ENCODE measurements around the gene CD58. TPM values are rescaled to one million over a fixed set of nuclear protein-coding genes. Genes with fewer than 3 reads are reported as not detected.

Gene CD58
- total and polyA plus RNA-seq, 12 donors = 17.2 to 44.3 (median 28.9) TPM

GRCh38 chr1:116481934-116482333 is 88.9 kb downstream of the CD58 start:
- ATAC-seq (no peak), DNase-seq (no peak)
- Histone ChIP-seq H3K27me3 (no peaks in the 10 kb centered on the region), H3K27ac (no peak overlapping the region), H3K36me3 (no peaks in the 10 kb centered on the region), H3K4me3 (no peak overlapping the region), H3K4me1 (peaks cover 12 to 44% (median 31%) of the 10 kb centered on the region in 9 donors), H3K9me3 (no peaks in the 10 kb centered on the region)
- intact Hi-C loops (cut with DNase I) = loop anchor here in 5 of 10 donors (5.0 to 10.0 kb wide), 7 partner anchors 57 to 247 kb away; no protein-coding TSS in a partner anchor
- TF ChIP-seq CTCF (IDR thresholded peaks at IDR 0.05) = no peak
- 89 to 92% methylated on average over 3 of the region's 3 CpGs for WGBS, 2 donors

GRCh38 chr1:116478621-116479020 is 92.2 kb downstream of the CD58 start:
- Histone ChIP-seq H3K4me1 (peaks cover 6 to 51% (median 37%) of the 10 kb centered on the region in 9 donors), H3K4me3 (no peak overlapping the region), H3K9me3 (no peaks in the 10 kb centered on the region), H3K27ac (peak overlapping the region in 4 of 10 donors; percentile 86 to 94 (median 90)), H3K36me3 (no peaks in the 10 kb centered on the region), H3K27me3 (no peaks in the 10 kb centered on the region)
- 94 to 95% methylated on average over 6 of the region's 6 CpGs for WGBS, 2 donors
- DNase-seq (no peak), ATAC-seq (no peak)
- no peak for TF ChIP-seq CTCF (IDR thresholded peaks at IDR 0.05)
- intact Hi-C loops (cut with DNase I) = loop anchor here in 4 of 10 donors (5.0 kb wide), 3 partner anchors 46 to 106 kb away; partner anchors contain the start of gene ATP1A1 (in 1 of the 4)

- Histone ChIP-seq H3K9me3 (no peaks in the 10 kb centered on the region), H3K27me3 (no peaks in the 10 kb centered on the region), H3K27ac (peak overlapping the region; percentile 32 to 94 (median 90)), H3K4me1 (peaks cover 6 to 40% (median 32%) of the 10 kb centered on the region in 9 donors), H3K4me3 (no peak overlapping the region), H3K36me3 (no peaks in the 10 kb centered on the region)
- intact Hi-C loops (cut with DNase I) = loop anchor here in 5 of 10 donors (2.0 to 5.0 kb wide), 5 partner anchors 21 to 105 kb away; partner anchors contain the start of gene ATP1A1 (in 1 of the 5)
- TF ChIP-seq CTCF (IDR thresholded peaks at IDR 0.05) = peak in 3 of 9 donors; percentile 21 to 30 (median 22)
- DNase-seq = no peak
- 13 to 36% methylated on average over 3 of the region's 3 CpGs for WGBS, 2 donors
- ATAC-seq = peak; percentile 5 to 60 (median 43)
Measured at GRCh38 chr1:116477429-116477828, 93.4 kb downstream of the CD58 start.

GRCh38 chr1:116476321-116476720 is 94.5 kb downstream of the CD58 start:
- no peak for TF ChIP-seq CTCF (IDR thresholded peaks at IDR 0.05)
- DNase-seq (no peak), ATAC-seq (peak; percentile 39 to 89 (median 78))
- no peaks in the 10 kb centered on the region for H3K27me3 ChIP-seq
- no peak overlapping the region for H3K4me3 ChIP-seq
- H3K9me3 ChIP-seq = no peaks in the 10 kb centered on the region
- intact Hi-C loops (cut with DNase I) = loop anchor here in 5 of 10 donors (1.0 to 5.0 kb wide), 6 partner anchors 20 to 104 kb away; partner anchors contain the start of gene ATP1A1 (in 1 of the 5)
- H3K36me3 ChIP-seq = no peaks in the 10 kb centered on the region
- 52 to 67% methylated on average over 3 of the region's 3 CpGs for WGBS, 2 donors
- H3K27ac ChIP-seq = peak overlapping the region; percentile 38 to 94 (median 90)
- peaks cover 6 to 40% (median 32%) of the 10 kb centered on the region in 9 donors for H3K4me1 ChIP-seq
